Measurements from ENCODE around the gene NEGR1. TPM values are rescaled to one million over a fixed set of nuclear protein-coding genes. Genes with fewer than 3 reads are reported as not detected.

The NEGR1 gene
- total and polyA plus RNA-seq, 9 of the 15 experiments (the other 6 are each of a cell fraction or from before 2014, with no cell fraction given) = not detected

DNA sequence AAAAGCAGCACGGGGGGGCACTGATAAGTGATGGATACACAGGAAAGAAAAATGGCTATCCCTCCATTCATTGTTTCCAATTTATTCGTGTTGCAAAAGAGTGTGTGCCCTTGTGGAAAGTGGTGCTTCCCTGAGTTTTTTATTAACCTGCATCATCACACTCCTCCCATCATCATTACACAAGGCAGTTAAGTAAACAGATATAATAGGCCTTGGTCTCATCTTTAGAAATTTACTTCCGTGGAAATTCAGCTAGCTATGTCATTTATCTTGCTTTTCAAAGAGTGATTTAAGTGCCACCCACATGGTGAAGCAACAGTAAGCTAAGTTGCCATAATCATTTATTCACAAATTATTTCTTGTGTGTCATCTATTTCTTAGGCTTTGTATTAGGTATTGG lies 473.3 kb downstream of the NEGR1 start:
- in situ Hi-C loops (cut with MboI) = no loop called here
- BruUV-seq (replicated peaks) = no TSS peak
- H3K4me2 ChIP-seq (ENCODE audit: insufficient read depth, low read length) = no peak overlapping the region
- no peaks in the 10 kb centered on the region for H3K27me3 ChIP-seq (ENCODE audit: control insufficient read depth in 2 of 2, insufficient read depth in 2 of 2, low read length in 2 of 2)
- no peaks in the 10 kb centered on the region for H4K20me1 ChIP-seq (replicated peaks; ENCODE audit: control insufficient read depth, insufficient read depth, low read length)
- H3K27ac ChIP-seq (ENCODE audit: extremely low read depth, low read depth, low read length) = no peak overlapping the region
- WGBS (ENCODE audit: insufficient coverage, low coverage, missing lambda C conversion rate) = 0% methylated on average over 3 of the region's 3 CpGs
- intact Hi-C loops (cut with micrococcal nuclease) = no loop called here
- no peak overlapping the region for H3K4me3 ChIP-seq
- H3K4me1 ChIP-seq (replicated peaks in 1 of 2; ENCODE audit: control insufficient read depth in 2 of 2, insufficient read depth in 2 of 2, low read length in 2 of 2) = no peaks in the 10 kb centered on the region
- H3K9me1 ChIP-seq (ENCODE audit: control insufficient read depth, insufficient read depth, low read length) = no peaks in the 10 kb centered on the region
- H3K9me3 ChIP-seq (replicated peaks; ENCODE audit: control insufficient read depth, insufficient read depth, low read depth, low read length) = no peaks in the 10 kb centered on the region
- DNase-seq (ENCODE audit: extremely low read depth in 1 of 4, low spot score in 3 of 4) (no peak), FAIRE-seq (no peak), ATAC-seq (no peak)
- POLR2A ChIA-PET = no interaction called here
- CTCF ChIA-PET (ENCODE audit: low intra/inter-chr PET ratio) = no interaction called here
- no peaks in the 10 kb centered on the region for H3K79me2 ChIP-seq (ENCODE audit: control insufficient read depth, insufficient read depth, low read length)
- H2AFZ ChIP-seq (ENCODE audit: low read depth, low read length) = no peak overlapping the region
- H3K36me3 ChIP-seq (ENCODE audit: control insufficient read depth, insufficient read depth, low read length) = no peaks in the 10 kb centered on the region
- no peak overlapping the region for H3K9ac ChIP-seq (ENCODE audit: insufficient read depth in 1 of 2, low read depth in 2 of 2, low read length in 2 of 2)
- TF ChIP-seq HDAC6 (IDR thresholded peaks at IDR 0.05; ENCODE audit: low read depth, low read length) (no peak), POLR2B (IDR thresholded peaks at IDR 0.05; ENCODE audit: low read depth, partially characterized antibody) (no peak), PHF20 (IDR thresholded peaks at IDR 0.05; ENCODE audit: partially characterized antibody) (no peak), PTRF (tag; IDR thresholded peaks at IDR 0.05) (no peak), ZNF717 (CRISPR knock-in tag; IDR thresholded peaks at IDR 0.05) (no peak), ZBTB33 (CRISPR knock-in tag; IDR thresholded peaks at IDR 0.05) (no peak), ZNF121 (CRISPR knock-in tag; conservative IDR thresholded peaks at IDR 0.05) (no peak), ZEB2 (IDR thresholded peaks at IDR 0.05) (no peak)
- TF ChIP-seq, protein P1, sequence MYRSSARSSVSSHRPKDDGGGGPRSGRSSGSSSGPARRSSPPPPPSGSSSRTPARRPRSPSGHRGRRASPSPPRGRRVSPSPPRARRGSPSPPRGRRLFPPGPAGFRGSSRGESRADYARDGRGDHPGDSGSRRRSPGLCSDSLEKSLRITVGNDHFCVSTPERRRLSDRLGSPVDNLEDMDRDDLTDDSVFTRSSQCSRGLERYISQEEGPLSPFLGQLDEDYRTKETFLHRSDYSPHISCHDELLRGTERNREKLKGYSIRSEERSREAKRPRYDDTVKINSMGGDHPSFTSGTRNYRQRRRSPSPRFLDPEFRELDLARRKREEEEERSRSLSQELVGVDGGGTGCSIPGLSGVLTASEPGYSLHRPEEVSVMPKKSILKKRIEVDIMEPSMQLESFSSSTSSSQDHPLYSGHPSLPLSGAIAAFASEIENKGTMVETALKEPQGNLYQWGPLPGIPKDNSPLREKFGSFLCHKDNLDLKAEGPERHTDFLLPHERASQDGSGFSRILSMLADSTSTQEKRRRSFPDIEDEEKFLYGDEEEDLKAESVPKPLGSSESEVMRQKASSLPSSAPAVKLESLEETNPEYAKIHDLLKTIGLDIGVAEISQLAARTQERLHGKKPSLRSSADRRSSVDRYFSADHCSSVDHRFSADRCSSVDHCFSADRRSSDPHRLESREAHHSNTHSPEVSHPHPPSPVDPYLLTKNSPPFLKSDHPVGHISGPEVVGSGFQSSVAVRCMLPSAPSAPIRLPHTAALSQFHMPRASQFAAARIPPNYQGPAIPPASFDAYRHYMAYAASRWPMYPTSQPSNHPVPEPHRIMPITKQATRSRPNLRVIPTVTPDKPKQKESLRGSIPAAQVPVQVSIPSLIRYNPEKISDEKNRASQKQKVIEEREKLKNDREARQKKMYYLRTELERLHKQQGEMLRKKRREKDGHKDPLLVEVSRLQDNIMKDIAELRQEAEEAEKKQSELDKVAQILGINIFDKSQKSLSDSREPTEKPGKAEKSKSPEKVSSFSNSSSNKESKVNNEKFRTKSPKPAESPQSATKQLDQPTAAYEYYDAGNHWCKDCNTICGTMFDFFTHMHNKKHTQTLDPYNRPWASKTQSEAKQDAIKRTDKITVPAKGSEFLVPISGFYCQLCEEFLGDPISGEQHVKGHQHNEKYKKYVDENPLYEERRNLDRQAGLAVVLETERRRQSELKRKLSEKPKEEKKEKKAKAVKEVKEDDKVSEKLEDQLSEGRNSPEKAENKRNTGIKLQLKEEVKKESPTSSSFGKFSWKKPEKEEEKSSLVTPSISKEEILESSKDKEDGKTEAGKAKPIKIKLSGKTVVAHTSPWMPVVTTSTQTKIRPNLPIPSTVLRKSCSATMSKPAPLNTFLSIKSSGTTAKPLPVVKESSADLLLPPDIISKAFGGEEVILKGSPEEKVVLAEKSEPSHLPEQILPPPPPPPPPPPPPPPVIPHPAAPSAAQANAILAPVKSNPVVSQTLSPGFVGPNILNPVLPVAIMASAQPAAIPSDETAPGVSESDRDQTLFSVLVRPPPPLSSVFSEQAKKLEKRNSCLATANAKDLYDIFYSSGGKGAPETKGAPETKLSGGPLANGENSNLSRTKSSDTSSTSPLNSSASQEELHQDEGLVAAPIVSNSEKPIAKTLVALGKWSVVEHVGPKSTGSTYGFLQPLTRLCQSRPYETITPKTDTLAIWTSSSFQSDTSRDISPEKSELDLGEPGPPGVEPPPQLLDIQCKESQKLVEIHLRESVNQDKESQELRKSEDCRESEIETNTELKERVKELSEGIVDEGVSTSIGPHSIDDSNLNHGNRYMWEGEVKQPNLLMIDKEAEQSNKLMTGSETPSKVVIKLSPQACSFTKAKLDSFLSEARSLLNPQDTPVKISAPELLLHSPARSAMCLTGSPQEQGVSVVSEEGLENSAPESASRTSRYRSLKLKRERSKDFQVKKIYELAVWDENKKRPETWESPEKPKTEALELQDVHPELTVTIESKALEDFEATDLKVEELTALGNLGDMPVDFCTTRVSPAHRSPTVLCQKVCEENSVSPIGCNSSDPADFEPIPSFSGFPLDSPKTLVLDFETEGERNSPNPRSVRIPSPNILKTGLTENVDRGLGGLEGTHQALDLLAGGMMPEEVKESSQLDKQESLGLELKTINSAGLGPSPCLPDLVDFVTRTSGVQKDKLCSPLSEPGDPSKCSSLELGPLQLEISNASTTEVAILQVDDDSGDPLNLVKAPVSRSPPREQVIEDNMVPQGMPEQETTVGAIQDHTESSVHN (IDR thresholded peaks at IDR 0.05; ENCODE audit: borderline replicate concordance in 1 of 2, low read depth in 1 of 2) = no peak
- TF ChIP-seq, protein P2, sequence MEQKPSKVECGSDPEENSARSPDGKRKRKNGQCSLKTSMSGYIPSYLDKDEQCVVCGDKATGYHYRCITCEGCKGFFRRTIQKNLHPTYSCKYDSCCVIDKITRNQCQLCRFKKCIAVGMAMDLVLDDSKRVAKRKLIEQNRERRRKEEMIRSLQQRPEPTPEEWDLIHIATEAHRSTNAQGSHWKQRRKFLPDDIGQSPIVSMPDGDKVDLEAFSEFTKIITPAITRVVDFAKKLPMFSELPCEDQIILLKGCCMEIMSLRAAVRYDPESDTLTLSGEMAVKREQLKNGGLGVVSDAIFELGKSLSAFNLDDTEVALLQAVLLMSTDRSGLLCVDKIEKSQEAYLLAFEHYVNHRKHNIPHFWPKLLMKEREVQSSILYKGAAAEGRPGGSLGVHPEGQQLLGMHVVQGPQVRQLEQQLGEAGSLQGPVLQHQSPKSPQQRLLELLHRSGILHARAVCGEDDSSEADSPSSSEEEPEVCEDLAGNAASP (IDR thresholded peaks at IDR 0.05) = no peak
- TF ChIP-seq, protein P3, sequence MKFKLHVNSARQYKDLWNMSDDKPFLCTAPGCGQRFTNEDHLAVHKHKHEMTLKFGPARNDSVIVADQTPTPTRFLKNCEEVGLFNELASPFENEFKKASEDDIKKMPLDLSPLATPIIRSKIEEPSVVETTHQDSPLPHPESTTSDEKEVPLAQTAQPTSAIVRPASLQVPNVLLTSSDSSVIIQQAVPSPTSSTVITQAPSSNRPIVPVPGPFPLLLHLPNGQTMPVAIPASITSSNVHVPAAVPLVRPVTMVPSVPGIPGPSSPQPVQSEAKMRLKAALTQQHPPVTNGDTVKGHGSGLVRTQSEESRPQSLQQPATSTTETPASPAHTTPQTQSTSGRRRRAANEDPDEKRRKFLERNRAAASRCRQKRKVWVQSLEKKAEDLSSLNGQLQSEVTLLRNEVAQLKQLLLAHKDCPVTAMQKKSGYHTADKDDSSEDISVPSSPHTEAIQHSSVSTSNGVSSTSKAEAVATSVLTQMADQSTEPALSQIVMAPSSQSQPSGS (CRISPR knock-in tag; IDR thresholded peaks at IDR 0.05) = no peak
